Stimulated activated CD8-positive, alpha-beta memory T cell treated with anti-CD3 and anti-CD28 coated beads, Interleukin-4, amount 100 ng/mL, for 4 hours (primary cell): ENCODE data around the gene ECHS1.

Experiments used
- DNase-seq, 2 donors: peaks; one replicate each; pipeline ENCODE4 v3.0.0-alpha.2; 2020; ENCODE audit warnings: low read depth in 2 of 2, low spot score in 1 of 2

Gene ECHS1

DNA sequence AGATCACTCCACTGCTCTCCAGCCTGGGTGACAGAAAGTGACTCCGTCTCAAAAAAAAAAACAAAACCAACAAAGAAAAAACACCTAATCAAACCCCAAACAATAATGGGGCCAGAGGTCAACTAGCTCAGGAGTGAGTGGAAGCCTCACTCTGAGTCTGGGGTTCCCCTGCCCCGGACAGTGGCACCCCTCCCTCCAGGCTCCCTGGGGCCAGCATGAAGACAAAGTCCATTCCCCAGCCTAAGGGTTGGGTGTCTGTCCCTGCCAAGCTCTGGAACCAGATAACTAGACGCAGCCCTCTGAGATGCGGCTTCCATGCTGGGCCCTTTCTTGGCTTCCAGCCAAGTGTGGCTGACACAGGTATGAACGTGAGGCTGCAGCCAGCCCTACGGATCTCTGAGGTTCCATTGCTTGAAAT lies 13.6 kb downstream of the ECHS1 start:
- DNase-seq, result no peak

DNA sequence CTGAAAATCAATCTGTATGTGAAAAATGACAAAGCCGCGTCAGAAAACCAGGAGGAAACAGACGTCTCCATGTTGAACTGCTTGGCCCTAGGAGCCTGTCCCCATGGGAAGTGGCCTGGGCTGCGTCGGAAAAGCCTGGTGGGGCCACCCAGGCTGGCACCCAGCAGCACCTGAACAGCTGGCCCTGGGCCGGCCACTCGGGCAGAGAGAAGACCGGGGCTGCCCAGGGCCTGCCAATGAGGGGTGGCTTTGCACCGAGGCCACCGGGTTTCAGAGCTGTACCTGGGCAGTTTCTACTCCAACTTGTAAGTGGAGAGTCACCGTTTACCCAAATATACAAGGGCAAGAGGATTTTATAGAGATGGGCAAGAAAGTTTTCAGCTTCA lies 14.2 kb downstream of the ECHS1 start:
- no peak for DNase-seq

- DNase-seq, result no peak
Observed at GRCh38 chr10:133358162-133358924, 14.8 kb downstream of the ECHS1 start.

- peak; percentile 34 to 42 for DNase-seq
Observed at GRCh38 chr10:133357285-133358161, 15.6 kb downstream of the ECHS1 start, which contains the start of gene FUOM. Gene FUOM (minus strand): TSS chr10:133358019. CDS start chr10:133358007, 12 bp downstream.

GRCh38 chr10:133356549-133357284 lies 16.4 kb downstream of the ECHS1 start:
- no peak for DNase-seq

DNA sequence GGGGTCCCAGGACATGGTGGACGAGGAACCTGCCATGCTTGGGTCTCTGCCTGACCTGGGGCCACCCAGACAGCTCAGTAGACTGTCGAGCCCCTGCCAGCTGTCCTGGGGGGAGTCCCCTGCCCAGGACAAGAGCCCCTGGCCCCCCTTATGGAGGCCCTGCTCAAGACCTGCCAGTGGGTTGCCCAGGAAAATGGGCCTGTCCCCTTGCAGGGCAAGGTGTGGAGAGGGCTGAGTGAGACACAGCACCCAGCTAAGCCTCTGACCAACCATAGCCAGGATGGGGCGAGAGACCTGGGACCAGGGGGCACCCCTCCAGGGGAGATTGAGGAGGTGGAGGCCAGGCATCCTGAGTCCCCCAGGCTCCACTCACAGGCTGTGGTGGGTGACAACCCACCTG lies 17.2 kb downstream of the ECHS1 start:
- no peak for DNase-seq

GRCh38 chr10:133355266-133355665 lies 17.9 kb downstream of the ECHS1 start:
- DNase-seq, result no peak

GRCh38 chr10:133354672-133355240 lies 18.4 kb downstream of the ECHS1 start:
- no peak for DNase-seq

DNA sequence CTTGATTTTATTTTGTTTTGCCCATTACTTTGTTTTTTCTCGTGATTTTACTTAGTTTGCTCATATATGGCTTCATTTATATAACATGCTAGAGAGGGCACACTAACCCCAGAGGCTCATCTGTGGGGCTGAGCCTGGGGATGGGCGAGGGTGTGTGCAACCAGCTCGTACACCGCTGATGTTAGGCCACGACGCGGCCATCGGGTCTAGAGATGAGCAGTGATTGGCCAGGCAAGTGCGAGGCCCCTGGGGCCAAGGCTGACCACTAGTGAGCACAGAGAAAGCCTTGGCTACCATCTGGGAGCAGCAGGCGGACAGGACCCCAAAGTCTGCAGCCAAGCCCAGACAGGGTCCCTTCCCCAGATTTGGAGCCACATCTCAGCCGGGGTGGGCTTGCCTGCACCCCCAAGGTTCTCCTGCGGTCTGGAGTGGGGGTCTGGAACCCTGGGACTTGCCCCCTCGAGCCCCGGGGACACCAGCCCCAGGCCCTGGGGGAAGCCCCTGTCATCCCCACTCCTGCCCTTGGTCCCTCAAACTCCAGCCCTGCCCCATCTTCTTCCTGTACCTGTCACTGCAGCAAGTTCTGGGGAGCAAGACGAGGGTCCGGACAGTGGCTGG lies 19.1 kb downstream of the ECHS1 start:
- no peak for DNase-seq

DNA sequence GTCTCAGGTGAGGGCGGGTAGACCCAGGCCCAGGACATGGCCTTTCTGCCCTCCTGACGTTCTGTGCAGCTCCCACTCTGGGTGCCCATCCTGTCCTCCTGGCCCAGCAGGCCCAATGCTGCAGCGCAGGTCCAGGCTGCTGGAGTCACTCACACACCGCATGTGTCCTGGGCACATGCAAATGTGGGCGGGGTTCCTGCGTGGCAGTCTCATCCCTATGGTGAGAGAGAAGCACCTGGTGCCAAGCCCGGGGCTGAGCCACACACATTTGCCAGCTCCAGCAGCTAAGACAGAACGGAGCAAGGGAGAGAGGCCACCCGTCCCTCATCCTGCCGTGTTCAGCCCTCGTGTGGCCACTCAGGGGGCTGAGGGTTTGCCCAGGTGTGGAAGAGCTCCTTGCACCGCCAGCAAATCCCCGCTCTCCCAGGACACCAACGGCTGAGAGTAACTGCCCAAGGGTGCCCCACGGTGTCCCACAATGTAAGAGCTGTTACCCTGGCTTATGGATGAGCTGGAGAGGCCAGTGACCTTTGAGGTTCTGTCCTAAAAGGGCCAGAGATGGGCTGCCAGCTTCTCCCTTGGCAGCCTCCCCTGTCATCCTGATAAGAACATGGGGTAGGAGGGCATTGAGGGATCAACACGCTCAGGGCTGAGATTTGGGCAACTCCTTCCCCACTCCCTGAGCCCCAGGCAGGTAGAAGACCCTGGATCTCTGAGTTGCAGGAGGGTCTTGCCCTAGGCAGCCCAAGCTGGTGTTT lies 19.8 kb downstream of the ECHS1 start:
- no peak for DNase-seq

- no peak for DNase-seq
Observed at GRCh38 chr10:133351408-133352318, 21.5 kb downstream of the ECHS1 start.

GRCh38 chr10:133350950-133351329 lies 22.2 kb downstream of the ECHS1 start:
- no peak for DNase-seq

GRCh38 chr10:133350283-133350949 lies 22.7 kb downstream of the ECHS1 start:
- no peak for DNase-seq

GRCh38 chr10:133349577-133350011 lies 23.6 kb downstream of the ECHS1 start:
- no peak for DNase-seq

DNA sequence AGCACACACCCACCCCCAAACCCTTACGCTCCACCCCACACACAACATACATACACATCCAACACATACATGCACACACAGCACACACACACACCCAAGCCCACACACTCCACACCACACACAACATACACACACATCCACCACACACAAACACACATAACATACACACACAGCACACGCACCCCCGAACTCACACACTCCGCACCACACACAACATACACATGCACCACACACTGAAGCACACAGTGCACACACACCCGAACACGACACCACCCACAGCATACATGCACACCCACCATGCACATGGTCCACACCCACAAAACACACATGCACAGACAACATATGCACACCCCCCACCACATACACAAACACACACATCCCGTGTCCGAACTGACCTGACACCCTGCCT lies 24.0 kb downstream of the ECHS1 start:
- no peak for DNase-seq

- DNase-seq, result no peak
Observed at GRCh38 chr10:133347710-133348517, 25.2 kb downstream of the ECHS1 start.

DNA sequence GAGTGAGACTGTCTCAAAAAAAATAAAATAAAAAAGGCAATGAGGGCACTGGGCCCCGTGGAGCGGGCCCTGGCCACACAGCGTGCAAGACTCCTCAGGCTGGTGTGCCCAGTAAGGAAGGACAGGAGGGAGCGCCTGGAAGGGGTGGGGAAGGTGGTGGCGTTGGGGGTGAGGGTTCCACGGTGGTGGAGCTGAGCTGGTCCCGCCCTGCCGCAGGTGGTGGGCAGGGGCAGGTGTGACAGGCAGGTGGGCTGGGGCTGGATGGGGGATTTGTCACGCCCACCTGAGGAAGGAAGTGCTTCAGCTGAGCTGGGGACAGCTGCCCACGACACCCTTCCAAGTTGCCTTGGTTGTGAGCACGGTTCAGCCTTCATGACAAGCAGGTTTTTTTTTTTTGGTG lies 26.7 kb downstream of the ECHS1 start:
- no peak for DNase-seq

DNA sequence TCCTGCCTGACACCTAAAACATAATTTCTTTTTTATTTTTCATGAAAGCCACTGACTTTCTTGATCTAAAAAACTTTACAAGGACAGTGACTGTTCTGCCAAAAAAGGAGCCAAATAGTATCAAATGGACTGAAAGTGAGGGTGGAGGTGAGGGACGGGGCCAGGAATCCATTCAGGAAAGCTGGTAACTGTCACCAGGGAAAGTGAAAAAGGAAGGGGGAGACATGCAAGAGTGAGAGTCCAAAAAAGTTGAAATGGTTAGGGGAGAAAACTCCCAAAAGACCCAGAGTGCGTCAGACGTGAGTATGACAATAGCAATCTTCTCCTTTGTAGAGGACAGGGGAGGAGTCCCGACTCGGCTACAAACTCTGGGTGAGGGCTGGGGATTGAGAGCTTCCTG lies 28.9 kb downstream of the ECHS1 start:
- no peak for DNase-seq
